HG03469 (cell line): ENCODE data around the gene SGO1.

Experiments used
- ATAC-seq: cut with Tn5 transposase; IDR thresholded peaks from one replicate; pipeline ENCODE4 v1.9.1; 2021; ENCODE audit warnings: mild to moderate bottlenecking, moderate library complexity, moderate number of reproducible peaks; ENCODE audit not compliant: unreplicated experiment

The SGO1 gene

DNA sequence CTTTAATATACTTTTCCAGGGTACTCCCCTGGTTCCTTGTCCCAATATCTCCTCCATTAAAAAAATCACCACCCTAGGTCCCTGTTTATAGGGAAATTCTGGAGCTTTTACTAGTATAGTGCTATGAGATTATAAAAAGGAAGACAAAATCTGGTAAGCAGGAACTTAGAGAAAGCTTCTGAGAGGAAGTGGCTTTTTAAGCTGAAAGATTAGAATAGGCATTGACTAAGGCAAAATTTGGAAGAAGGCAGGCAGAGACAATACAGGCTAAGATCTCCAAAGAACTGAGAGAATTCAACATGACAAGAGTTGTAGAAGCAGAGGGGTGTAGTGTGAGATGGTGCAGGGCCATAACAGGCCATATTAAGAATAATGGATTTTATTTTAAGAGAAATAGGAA lies 25.8 kb downstream of the SGO1 start:
- no peak for ATAC-seq

DNA sequence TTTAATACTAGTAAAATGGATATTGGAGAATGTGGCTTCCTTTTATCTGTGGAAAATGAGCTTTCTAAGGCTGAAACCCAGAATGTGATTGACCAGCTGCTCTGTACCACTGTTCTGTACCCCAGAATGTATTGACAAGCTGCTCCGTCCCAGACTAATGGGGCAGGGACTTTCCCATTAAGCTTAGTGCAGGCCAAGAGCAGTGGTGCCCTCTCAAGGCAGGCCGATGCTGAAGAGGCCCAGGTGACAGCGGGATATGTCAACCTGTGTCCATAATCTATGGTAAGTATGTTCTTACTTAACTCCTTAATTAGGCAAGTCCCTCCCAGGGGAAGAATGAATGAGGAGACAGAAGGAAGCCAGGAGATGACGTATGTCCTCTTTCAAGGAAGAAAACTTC lies 31.1 kb downstream of the SGO1 start:
- ATAC-seq, result no peak

DNA sequence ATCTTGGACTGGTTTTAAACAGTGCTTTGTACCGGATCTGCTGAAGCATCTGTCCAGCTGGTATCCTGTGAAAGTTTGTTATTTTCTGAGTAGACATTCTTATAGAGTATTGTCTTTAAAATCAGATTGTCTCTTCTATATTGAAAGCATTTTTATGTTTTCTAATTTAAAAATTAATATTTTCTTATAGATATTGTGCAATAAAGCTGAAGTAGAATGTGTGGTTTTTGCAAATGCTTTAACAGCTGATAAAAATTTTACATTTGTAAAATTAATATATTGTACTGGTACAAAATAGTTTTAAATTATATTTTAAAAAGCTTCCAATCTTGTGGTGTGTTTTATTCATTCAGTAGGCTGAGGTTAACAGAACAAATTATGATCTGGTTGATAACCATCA lies 31.9 kb downstream of the SGO1 start:
- no peak for ATAC-seq

DNA sequence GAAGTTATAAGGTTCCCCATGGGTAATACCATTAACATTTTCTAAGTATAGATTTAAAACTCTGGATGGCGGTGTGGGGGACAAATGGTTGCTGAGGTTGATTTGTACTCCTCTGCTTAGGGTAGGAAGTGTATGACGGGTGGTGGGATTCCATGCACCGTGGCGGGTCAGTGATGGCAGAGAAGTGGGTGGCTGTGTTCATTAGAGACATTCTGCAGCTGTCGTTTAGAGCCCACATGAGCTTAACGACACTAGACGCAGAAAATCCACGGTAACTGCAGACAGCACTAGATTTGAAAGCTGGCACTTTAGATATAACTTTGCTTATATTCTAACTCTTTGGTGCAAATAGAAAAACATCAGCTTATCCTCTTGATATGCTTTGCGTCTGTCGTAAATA lies 37.5 kb downstream of the SGO1 start:
- ATAC-seq, result no peak

DNA sequence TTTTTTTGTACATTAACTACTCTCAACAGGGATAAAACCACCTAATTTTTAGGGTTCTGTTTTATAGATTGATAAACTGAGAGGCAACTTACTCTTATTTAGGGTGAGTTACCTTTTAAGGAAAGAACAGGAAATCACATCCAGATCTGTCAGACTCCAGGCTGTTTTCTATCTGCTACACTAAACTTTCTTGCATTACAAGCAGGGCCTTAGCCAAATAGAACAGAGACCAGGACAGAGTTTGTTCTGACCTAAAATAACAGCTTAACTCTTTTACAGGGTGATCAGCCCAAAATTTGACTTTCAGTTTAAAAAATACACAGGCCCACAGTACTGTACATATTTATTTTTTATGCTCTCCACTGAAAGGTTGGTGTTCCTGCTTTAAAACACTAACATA lies 38.6 kb downstream of the SGO1 start:
- no peak for ATAC-seq

DNA sequence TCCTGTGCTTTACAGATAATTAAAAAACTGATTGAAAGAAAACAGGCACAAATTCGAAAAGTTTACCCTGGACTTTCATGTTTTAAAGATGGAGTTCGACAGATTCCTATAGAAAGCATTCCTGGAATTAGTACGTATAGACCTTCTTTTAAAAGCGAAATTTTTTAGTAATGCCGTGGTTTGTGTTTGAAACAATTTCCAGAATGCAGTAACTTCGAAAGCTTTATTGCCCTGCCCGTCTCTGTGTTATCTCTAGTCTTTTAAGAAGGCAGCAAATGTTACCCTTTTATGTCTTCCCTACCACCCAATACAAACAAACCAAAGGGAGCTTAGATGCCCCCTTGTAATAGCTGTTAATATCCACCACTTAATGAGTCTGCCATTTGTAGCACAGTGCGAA lies 39.7 kb downstream of the SGO1 start:
- no peak for ATAC-seq

DNA sequence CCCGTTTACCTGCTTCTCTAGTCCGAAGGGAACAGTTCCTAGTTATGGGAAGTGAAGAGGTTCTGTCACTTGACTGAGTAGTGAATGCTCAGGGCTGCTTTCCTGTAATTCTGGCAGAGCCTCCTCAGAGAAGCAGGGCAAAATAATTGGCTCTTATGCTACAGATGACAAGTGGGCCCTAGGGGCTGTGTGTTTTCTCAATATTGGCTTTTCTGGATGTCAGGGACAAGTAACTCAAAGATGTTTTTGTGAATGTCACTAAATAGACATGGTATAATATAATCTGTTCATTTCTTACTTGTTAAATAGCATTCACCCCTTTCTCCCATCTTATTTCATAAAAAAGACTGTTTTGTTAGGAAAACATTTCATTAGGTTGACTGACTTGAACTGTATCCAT lies 40.1 kb downstream of the SGO1 start:
- ATAC-seq, result no peak

DNA sequence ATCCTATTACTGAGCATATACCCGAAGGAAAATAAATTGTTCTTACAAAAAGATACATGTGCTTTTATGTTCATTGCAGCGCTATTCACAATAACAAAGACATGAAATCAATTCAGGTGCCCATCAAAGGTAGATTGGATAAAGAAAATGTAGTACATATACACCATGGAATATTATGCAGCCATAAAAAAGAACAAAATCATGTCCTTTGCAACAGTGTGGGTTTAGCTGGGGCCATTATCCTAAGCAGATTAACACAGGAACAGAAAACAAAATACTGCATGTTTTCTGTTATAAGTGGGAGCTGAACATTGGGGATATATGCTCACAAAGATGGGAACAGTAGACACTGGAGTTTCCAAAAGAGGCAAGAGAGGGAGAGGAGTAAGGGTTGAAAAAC lies 42.5 kb downstream of the SGO1 start:
- ATAC-seq, result no peak

DNA sequence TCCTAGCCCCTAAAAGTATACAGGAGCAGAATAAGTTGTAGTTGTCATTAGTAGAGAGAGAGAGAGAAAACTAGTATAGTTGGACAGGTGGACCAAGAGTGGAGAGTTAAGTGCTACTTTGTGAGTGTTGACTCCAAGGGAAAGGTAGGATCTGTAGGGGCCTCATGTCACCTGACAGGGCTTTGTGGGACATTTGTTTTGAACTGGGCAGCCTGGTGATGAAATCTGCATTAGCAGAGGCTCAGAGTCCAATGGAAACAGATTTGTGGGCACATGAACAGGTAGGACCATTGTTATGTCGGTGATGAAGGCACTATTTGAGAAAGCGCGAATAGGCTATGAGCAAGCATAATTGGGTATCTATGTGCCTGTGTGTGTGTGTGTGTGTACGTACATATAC lies 43.5 kb downstream of the SGO1 start:
- ATAC-seq, result no peak

DNA sequence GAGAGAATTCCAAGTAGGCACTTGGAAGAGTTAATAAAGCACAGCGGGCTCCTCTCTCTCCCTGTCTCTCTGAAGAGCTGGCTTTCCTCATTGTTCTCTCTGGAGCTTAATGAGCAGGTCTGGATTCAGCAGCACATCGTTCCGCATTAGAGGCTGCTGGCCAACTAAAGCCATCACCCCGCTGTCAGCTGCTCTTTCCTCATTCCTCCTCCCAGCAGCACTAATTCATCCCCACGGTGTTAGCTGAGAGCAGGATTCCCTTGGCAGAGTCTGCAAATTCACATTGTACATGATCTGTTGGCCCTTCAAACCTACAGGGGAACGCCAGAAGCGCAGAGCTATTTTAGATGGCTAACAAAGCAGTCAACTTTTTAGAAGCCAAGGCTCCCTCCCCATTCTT lies 44.2 kb downstream of the SGO1 start:
- ATAC-seq, result no peak

DNA sequence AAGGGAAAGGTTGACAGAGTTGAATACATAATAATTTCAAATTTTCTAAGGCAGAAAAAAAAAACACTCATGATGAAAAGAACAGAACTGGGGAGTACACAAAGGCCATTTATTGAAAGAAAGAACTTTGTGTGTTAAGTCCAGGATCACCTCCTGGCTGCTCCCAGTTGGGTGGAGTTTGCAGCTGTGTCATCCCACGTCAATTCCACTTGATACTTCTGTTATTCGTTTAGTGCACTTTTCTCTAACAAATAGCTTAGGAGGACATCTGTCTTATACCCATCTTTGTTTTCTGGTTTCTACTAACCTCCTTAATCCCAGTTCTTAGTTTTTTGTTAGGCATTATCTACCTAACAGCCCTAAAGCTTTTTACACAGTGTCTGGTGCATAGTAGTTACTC lies 44.7 kb downstream of the SGO1 start:
- no peak for ATAC-seq

DNA sequence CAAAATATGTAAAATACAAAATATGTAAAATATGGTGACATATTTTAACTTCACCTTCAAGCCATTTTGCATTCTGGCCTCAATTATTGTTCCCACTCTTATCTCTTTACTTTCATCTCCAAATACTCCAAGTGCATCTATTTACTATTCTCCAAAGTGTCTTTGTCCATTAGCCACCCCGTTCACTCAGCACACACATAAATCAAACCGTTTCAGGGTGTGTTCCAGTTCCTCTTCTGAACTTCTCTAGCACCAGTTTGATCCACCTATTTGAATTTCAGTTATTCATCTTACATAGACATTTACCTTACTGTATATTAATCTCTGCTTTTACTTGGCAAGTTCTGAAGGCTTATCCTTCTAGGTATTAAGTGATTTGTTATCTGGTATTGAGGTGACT lies 45.1 kb downstream of the SGO1 start:
- no peak for ATAC-seq

DNA sequence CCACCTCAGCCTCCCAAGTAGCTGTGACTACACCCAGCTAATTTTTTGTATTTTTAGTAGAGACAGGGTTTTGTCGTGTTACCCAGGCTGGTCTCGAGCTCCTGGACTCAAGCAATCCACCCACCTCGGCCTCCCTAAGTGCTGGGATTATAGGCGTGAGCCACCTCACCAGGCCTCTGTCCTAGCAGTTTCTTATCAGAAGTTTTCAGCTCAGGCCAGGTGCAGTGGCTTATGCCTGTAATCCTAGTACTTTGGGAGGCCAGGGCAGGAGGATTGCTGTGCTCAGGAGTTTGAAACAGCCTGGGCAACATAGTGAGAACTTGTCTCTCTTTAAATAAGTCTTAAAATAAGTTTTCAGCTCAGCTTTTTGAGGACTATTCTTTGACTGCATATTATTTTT lies 48.4 kb downstream of the SGO1 start:
- no peak for ATAC-seq

DNA sequence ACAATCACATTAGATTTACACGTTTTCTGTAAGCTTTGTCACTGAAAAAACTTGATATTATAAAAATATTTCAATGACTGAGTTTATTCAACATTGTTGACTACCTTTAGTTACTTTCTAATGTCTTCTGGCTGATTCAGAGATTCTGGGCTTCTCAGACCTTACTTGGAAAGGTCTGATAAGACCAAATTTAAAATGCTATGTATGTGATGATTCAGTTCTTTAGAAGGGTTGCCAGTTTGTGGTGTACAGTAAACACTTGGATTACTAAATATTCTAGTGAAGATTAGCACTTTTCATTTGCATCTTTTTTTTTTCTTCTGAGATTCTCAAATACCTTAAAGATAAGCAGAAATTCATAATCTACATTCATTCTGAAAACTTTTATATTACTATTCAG lies 49.8 kb downstream of the SGO1 start:
- ATAC-seq, result no peak

DNA sequence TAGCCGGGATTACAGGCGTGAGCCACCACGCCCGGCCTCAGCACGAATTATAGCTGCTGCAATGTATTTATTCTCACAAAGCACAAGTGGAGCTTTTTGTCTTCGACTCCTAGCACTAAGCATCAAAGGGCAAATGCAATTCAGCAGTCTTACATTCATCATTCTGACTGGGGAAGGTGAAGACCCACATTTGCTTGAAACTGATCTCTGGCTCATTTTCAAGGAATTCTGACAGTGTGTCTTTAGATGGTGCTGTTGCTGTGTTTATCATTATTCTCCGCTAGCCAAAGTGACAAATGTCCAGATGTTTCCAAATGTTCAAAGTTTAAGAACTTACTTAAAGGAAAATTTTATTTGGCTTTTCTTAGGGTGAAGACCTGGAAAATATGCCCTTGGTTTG lies 55.9 kb downstream of the SGO1 start:
- no peak for ATAC-seq

DNA sequence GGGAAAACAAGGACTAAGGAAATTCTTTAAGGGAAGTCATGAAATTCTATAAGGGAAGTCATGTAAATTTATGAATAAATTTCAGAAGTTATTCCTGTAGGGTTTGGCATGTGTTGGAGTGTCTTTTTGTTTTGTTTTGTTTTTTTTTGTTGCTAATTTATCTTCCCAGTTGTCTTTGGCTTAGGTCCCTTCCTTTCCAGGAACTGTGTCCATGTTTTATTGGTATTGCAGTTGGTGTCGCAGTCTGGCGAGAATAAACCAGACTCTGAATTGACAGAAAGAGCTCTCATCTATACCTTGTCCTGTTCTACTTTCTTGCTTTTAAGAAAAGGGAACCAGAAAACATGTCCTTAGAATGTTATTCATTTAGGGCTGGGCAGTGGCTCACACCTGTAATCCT lies 57.6 kb downstream of the SGO1 start:
- no peak for ATAC-seq

DNA sequence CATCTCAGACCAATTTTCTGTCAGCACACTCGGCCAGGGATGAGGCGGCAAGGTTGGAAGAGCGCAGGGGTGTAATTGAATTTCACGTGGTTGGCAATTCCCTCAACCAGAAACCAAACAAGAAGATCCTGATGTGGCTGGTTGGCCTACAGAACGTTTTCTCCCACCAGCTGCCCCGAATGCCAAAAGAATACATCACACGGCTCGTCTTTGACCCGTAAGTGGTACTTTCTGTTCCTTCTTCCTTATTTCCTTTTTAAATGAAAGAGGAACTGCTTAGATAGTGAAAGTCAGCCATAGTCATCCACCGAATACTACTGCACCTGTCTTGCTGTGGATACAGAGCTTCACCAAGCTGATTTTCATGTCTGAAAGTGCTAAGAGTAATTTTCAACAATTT lies 60.1 kb downstream of the SGO1 start:
- ATAC-seq, result peak; percentile 99

DNA sequence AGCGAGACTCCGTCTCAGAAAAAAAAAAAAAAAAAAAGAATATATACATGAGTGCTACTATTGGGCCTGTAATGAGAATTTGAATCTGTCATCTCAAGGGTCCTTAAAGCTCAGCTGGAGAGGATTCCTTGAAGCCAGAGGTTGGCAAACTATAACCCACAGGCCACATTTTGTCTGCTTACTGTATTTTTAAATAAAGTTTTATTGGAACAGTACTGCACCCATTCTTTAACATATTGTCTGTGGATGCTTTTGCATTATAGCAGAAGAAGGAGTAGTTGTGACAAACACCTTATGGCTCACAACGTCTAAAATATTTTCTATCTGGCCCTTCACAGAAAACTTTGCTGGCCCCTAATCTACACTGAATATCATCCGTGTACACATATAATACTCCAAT lies 60.7 kb downstream of the SGO1 start:
- no peak for ATAC-seq

DNA sequence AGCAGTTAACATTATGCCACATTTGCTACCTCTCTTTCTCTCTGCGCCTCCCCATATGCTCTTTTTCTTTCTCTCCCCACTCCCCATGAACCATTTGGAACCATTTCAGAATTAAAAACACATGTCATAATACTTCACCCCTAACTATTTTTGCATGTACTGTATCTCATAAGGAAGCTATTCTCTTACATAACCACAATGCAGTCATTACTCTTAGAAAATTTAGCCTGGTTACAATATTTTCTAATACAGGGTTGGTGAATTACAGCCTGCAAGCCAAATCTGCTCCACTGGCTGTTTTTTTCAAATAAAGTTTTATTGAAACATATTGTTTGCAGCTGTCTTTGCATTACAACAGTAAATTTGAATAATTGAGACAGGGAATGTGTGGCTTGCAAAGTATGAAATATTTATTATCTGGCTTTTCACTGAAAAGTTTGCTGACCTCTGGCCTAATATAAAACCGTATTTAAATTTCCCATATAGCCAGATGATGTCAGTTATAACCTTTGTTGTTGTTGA lies 62.8 kb downstream of the SGO1 start:
- no peak for ATAC-seq

DNA sequence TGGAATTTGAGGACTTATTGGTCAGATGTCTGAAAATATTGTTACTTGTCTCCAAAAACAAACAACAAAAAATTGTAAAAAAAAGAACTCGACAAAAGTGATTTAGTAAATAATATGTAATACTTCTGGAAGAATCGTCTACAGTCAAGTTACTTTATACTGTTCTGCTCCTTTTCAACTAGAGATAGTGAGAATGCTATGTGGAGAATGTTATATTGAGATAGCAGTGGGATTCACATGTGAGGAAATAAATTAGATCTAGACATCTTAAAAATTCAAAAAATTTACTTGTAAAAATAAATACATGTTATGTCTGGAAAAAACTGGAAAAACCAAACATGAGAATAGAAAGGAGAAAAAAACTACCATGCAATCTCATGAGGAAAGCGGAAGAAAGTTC lies 64.9 kb downstream of the SGO1 start:
- no peak for ATAC-seq
